Peyer's patch (tissue), 4 donors: ENCODE data around the gene MLLT11. TPM values are rescaled to one million over a fixed set of nuclear protein-coding genes. Genes with fewer than 3 reads are reported as not detected.

Source experiments
- DNase-seq, 3 donors: peaks; one replicate each; pipeline ENCODE4 v3.0.0-alpha.2; 2017 to 2019
- H3K27ac ChIP-seq, 4 donors: fragments of 200-600 bp; sonication (generic); one replicate each; pipeline ENCODE4 v1.5.1; 2016 to 2019
- H3K27me3 ChIP-seq, 2 donors: fragments of 200-600 bp; sonication (generic); one replicate each; pipeline ENCODE4 v1.5.1; 2019
- H3K36me3 ChIP-seq, 3 donors: fragments of 200-600 bp; sonication (generic); one replicate each; pipeline ENCODE4 v1.5.1; 2016 to 2019
- H3K4me1 ChIP-seq, 4 donors: fragments of 200-600 bp; sonication (generic); one replicate each; pipeline ENCODE4 v1.5.1; 2016 to 2019
- H3K4me3 ChIP-seq, 4 donors: fragments of 200-600 bp; sonication (generic); 1 replicate in 3 of 4; 2 replicates in 1 of 4; pipeline ENCODE4 v1.5.1; 2016 to 2019; ENCODE audit warnings: mild to moderate bottlenecking in 1 of 4
- H3K9me3 ChIP-seq, 4 donors: fragments of 200-600 bp; sonication (generic); one replicate each; pipeline ENCODE4 v1.5.1; 2016 to 2019; ENCODE audit warnings: mild to moderate bottlenecking in 1 of 4
- POLR2A ChIP-seq, 2 donors: fragments of 450-650 bp; IDR thresholded peaks; one replicate each; pipeline ENCODE4 v1.5.1; 2017; ENCODE audit warnings: antibody characterized with exemption in 2 of 2, mild to moderate bottlenecking in 2 of 2, moderate library complexity in 2 of 2
- total RNA-seq, 4 donors: library from RNA; depleted of rRNA; stranded (reverse); fragments of >200 nt; gene quantifications; one replicate each; pipeline ENCODE4 v1.1.0, GENCODE V29; 2016
- TF ChIP-seq, protein P1 (sequence below), 6 experiments: fragments of 450-650 bp in 4 of 6; fragments of 200-600 bp in 2 of 6; sonication (generic) in 1 of 6; IDR thresholded peaks; one replicate each; pipeline ENCODE4 v1.5.1; 2017 to 2019; ENCODE audit warnings: antibody characterized with exemption in 6 of 6, mild to moderate bottlenecking in 3 of 6, moderate library complexity in 1 of 6

The MLLT11 gene
- total RNA-seq, 4 donors from 2014 or later = 0.27 to 0.95 TPM; not detected in 2

DNA sequence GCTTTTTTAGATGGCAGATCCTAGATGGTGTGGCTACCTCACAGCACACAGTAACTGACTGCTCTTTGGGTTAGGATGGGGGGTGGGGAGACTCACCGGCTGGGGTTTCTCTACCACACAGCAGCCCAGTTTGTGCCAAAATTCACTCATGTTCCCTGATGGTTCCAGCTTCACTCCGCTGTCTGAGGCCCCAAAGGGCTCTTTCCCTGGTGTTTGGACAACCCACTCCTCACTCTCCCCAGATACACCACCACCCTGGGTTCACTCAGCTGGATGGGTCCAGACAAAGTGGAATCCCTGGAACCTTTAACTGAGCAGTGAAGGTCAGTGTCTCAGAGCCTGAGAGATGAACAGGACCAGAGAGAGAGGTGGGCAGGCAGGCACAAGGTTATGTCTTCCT is 4.6 kb upstream of the MLLT11 start:
- H3K27me3 ChIP-seq = no peaks in the 10 kb centered on the region
- H3K27ac ChIP-seq = peak overlapping the region; percentile 94 to 96 (median 96)
- peak overlapping the region in 3 of 4 donors; percentile 8 to 94 (median 72) for H3K4me3 ChIP-seq
- H3K9me3 ChIP-seq = no peaks in the 10 kb centered on the region
- TF ChIP-seq POLR2A (IDR thresholded peaks at IDR 0.05) = no peak
- TF ChIP-seq, protein P1, sequence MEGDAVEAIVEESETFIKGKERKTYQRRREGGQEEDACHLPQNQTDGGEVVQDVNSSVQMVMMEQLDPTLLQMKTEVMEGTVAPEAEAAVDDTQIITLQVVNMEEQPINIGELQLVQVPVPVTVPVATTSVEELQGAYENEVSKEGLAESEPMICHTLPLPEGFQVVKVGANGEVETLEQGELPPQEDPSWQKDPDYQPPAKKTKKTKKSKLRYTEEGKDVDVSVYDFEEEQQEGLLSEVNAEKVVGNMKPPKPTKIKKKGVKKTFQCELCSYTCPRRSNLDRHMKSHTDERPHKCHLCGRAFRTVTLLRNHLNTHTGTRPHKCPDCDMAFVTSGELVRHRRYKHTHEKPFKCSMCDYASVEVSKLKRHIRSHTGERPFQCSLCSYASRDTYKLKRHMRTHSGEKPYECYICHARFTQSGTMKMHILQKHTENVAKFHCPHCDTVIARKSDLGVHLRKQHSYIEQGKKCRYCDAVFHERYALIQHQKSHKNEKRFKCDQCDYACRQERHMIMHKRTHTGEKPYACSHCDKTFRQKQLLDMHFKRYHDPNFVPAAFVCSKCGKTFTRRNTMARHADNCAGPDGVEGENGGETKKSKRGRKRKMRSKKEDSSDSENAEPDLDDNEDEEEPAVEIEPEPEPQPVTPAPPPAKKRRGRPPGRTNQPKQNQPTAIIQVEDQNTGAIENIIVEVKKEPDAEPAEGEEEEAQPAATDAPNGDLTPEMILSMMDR (IDR thresholded peaks at IDR 0.05) = no peak
- H3K4me1 ChIP-seq = peaks cover 0 to 33% (median 16%) of the 10 kb centered on the region in 4 donors
- DNase-seq = no peak
- H3K36me3 ChIP-seq = peaks cover 0 to 45% (median 5%) of the 10 kb centered on the region in 3 donors

DNA sequence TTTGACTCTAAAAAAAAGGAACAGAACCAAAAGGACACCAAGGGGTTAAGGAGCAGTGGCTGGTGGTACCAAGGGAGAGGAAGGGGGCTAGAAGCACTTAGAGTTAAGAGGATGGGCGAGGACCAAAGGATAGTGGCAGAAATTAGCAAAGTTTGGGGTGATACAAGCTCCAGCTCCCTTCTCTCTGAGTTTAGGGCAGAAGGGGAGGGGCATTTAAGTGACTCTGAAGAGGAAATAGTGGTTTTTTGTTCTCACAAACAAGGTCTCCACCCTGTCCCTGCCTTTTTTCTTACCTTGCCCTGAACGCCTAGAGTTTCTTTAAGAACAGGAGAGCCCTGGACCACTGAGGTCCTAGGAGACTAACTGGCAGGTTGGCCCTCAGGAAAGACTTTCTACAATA is 4.0 kb upstream of the MLLT11 start:
- H3K9me3 ChIP-seq = no peaks in the 10 kb centered on the region
- H3K27me3 ChIP-seq = no peaks in the 10 kb centered on the region
- peak overlapping the region; percentile 8 to 94 (median 80) for H3K4me3 ChIP-seq
- TF ChIP-seq POLR2A (IDR thresholded peaks at IDR 0.05) = no peak
- TF ChIP-seq, protein P1 (IDR thresholded peaks at IDR 0.05) = no peak
- peak in 1 of 3 donors; percentile 54 for DNase-seq
- peaks cover 0 to 45% (median 5%) of the 10 kb centered on the region in 3 donors for H3K36me3 ChIP-seq
- H3K4me1 ChIP-seq = peaks cover 0 to 33% (median 16%) of the 10 kb centered on the region in 4 donors
- H3K27ac ChIP-seq = peak overlapping the region; percentile 94 to 96 (median 96)

DNA sequence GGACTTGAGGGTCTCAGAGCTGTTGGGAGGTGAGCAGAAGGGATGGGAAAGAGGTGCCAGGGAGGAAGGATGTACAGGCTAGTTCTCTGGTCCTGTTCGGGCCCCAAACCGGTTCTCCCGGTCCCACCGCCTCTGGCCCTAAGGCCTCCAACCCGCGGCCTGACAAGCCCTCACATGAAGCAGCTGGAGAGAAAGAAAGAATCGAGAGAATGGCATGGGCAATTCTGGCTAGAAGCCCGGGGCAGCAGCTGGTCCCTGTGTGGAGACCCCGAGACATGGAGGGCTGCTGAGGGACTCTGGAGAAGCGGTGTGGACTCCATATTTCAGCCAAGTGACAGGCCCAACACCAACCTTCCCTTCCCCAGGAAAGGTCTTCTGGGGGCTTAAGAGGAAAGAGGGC is 1.5 kb upstream of the MLLT11 start:
- TF ChIP-seq, protein P1 (IDR thresholded peaks at IDR 0.05) = no peak
- TF ChIP-seq POLR2A (IDR thresholded peaks at IDR 0.05) = no peak
- Histone ChIP-seq H3K4me1 (peaks cover 0 to 33% (median 16%) of the 10 kb centered on the region in 4 donors), H3K9me3 (no peaks in the 10 kb centered on the region), H3K36me3 (peaks cover 0 to 22% (median 5%) of the 10 kb centered on the region in 3 donors), H3K27me3 (no peaks in the 10 kb centered on the region), H3K27ac (peak overlapping the region; percentile 94 to 96 (median 96)), H3K4me3 (peak overlapping the region; percentile 72 to 94 (median 87))
- peak in 2 of 3 donors; percentile 53 to 56 for DNase-seq

DNA sequence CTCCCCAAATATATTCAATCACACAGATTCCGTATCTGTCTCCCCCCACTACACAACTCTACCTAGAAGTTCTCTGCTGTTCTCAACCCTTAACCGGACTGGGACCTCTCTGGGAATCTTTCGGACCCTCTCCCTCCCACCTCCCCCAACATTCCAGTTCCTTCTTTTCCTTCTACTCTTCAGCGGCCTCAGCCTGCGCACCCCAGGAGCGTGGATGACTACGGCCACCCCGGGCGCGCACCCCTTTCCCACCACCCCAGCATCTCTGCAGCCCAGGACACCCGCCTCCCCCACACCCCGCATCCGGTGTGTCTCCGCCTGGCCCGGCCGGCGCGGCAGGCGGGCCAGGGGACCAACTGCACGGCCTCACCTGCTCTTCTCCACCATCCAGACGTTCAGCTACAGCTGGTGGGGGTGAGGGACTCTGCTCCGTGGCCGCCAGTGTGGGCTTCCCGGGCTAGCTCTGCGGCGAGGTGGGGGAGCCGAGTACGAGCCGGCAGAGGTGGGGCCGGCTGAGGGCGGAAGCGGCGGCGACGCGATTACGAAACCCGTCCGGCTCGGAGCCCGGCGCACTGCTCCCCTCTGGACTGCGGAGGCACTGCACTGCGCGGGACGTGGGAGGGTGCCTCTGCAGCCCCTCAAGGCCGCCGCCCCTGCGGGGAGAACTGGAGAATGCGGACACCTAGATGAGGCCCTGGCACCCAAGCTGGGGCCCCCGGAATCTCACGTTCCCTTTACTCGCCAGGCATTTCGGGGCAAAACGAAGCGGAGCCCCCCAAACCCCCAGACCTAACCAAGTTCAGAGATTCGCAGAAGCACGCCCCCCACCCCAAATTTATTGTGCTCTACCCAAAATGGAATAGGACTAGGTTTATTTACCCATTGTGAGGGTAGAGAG is 839 bp upstream of the MLLT11 start, which contains the start of gene CDC42SE1:
Gene CDC42SE1, minus strand, starts transcription at position 514 of the 898 bp plus-strand sequence. CDS start 3,892 bp downstream, outside the sequence.
- Histone ChIP-seq H3K27me3 (no peaks in the 10 kb centered on the region), H3K27ac (peak within 1 kb of the TSS; percentile 94 to 96 (median 96)), H3K36me3 (peaks cover 0 to 15% (median 5%) of the 10 kb centered on the region in 3 donors), H3K4me3 (peak within 1 kb of the TSS; percentile 72 to 94 (median 87)), H3K9me3 (no peaks in the 10 kb centered on the region), H3K4me1 (peaks cover 0 to 33% (median 16%) of the 10 kb centered on the region in 4 donors)
- DNase-seq = peak; percentile 84 to 92 (median 89)
- TF ChIP-seq POLR2A (IDR thresholded peaks at IDR 0.05) = peak; percentile 83 to 89
- TF ChIP-seq, protein P1 (IDR thresholded peaks at IDR 0.05) = peak; percentile 77 to 95 (median 90)

DNA sequence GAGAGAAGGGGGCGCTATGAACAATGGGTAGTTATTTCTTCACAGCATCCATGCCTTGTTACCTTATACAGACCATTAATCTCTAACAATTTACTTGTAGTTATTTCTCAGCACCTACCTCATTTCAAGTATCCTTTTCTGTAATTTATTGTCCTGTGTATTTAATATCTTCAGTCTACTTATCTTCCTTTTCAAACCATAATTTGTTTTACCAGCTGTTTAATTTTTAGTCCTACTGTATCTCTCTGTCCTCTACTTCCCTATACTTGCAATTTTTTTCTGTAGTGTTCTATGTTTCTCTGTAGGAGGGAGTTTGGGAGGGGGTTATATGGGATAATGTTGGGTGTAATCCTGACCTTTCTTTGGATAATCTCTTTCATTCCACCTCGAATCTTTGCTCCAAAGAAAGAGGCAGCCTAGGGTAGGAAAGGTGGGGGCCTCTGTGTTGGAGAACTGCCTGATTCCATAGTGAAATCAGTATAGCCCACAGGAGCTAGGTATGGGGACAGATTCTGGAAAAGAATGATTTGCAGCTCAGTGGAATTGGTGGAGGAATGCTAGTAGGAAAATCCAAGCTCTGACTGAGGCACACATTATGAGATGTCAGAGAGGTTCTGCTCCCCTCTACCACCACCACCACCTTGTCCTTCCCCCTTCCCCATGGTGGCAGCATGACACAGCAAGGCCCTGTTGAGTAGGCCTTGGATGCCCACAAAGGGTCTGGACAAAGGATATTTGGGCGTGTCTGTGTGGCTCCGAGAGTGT is 642 bp downstream of the MLLT11 start:
- peak overlapping the region in 3 of 4 donors; percentile 72 to 94 (median 88) for H3K4me3 ChIP-seq
- no peak for TF ChIP-seq POLR2A (IDR thresholded peaks at IDR 0.05)
- TF ChIP-seq, protein P1 (IDR thresholded peaks at IDR 0.05) = no peak

More for the DNA sequence above, 642 bp downstream of the MLLT11 start:
- no peak for DNase-seq
- H3K27me3 ChIP-seq = no peaks in the 10 kb centered on the region
- H3K36me3 ChIP-seq = peaks cover 0 to under 1% (median 0%) of the 10 kb centered on the region in 3 donors
- peaks cover 0 to 25% (median 7%) of the 10 kb centered on the region in 4 donors for H3K4me1 ChIP-seq
- no peaks in the 10 kb centered on the region for H3K9me3 ChIP-seq
- peak overlapping the region in 2 of 4 donors; percentile 95 to 96 for H3K27ac ChIP-seq
